Upper lobe of left lung (tissue), 4 donors: ENCODE measurements around the gene TCF7L1.

Source experiments
- CTCF ChIP-seq, 6 experiments: fragments of 450-650 bp in 4 of 6; fragments of 200-600 bp in 2 of 6; sonication (generic) in 2 of 6; IDR thresholded peaks; one replicate each; pipeline ENCODE4 v1.5.1; 2016 to 2019; ENCODE audit warnings: antibody characterized with exemption in 6 of 6
- POLR2A ChIP-seq, 4 donors: fragments of 450-650 bp; IDR thresholded peaks; one replicate each; pipeline ENCODE4 v1.5.1; 2016 to 2017; ENCODE audit warnings: antibody characterized with exemption in 4 of 4, mild to moderate bottlenecking in 2 of 4

- TF ChIP-seq POLR2A (IDR thresholded peaks at IDR 0.05) (no peak), CTCF (IDR thresholded peaks at IDR 0.05) (no peak)
Measured at GRCh38 chr2:85247610-85248009, 114.4 kb downstream of the TCF7L1 start.
